Suppressor macrophage (primary cell): ENCODE data around the gene RAB9A.

Source experiments
- DNase-seq, 4 experiments: peaks; one replicate each; pipeline ENCODE4 v3.0.0-alpha.2; 2020 to 2022

The RAB9A gene

DNA sequence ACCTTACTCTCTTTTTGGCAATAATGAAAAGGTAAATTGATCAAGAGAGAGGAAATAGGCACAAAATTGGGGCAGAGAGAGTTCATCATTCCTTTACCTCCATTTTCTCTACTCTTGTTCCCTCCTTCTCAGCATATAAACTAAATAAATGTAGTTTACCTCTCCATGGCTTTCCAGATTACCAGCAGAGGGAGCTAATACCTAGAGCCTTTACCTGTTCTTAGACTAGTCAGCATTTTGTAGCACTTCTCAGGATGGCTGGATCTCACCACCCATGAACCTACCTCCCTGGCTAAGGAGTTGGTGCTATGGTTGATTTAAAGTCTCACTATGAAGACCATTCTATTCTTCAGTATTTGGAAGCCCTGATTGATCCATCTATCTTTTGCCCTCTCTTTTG lies 61.3 kb downstream of the RAB9A start:
- DNase-seq = peak in 2 of 4 experiments; percentile 25 to 30

GRCh38 chrX:13750812-13751211 lies 61.9 kb downstream of the RAB9A start:
- DNase-seq = peak in 1 of 4 experiments; percentile 14

DNA sequence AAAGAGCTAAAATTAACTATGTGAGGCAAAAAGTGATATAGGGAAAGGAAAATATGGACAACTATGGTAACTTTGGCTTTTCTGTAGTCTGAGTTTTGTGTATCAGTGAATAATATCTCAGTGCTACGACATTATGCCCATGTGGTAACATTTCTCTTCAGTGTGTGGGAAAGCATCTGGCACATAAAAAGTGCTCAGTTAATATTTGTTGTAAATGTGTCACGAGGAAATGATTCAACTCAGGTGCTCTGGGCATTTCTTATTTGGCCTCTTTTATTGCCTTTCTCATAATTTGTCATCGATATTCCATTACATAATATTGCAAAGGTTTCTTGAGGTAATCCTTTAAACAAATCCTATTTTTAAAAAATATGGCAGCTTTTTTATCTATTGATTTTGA lies 63.2 kb downstream of the RAB9A start:
- DNase-seq = no peak

- peak; percentile 50 to 60 (median 56) for DNase-seq
Measured at GRCh38 chrX:13752646-13753045, 63.7 kb downstream of the RAB9A start.

DNA sequence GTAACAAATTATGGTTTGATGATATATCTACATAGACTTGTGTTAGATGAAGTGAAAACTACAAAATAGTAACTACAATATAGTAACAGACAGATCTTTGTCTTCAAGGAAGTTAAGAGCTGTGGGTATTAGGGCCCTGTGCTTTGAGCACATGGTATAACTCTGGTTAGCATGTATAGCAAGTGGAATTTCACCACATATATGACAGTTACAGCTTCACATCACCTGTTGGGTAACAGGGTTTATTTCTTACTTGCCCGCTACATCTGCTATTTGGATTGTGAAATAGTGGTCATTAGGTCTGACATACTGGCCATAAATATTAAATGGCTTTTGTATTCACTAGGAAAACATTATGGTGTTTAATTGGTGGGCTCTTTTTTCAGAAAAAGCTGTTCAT lies 65.8 kb downstream of the RAB9A start:
- DNase-seq = peak in 1 of 4 experiments; percentile 37

DNA sequence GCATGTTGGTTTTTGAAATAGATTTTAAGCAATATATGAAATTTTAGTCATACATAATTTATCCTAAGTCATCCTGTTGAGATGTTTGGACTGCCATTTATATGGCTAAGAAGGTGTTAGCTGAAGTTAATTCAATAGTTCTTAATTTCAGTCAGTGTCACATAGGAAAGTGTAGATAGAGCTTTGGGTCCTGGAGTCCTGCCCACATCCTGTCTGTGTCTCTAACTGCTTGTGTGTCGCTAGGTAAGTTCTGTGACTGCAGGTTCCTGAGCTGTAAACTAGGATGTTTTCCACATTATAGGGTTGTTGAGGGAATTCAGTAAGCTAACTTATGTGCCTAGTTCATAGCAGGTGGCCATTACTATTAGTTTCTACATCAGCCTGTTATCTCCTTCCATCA lies 66.3 kb downstream of the RAB9A start:
- no peak for DNase-seq

- no peak for DNase-seq
Measured at GRCh38 chrX:13756381-13756780, 67.5 kb downstream of the RAB9A start.

DNA sequence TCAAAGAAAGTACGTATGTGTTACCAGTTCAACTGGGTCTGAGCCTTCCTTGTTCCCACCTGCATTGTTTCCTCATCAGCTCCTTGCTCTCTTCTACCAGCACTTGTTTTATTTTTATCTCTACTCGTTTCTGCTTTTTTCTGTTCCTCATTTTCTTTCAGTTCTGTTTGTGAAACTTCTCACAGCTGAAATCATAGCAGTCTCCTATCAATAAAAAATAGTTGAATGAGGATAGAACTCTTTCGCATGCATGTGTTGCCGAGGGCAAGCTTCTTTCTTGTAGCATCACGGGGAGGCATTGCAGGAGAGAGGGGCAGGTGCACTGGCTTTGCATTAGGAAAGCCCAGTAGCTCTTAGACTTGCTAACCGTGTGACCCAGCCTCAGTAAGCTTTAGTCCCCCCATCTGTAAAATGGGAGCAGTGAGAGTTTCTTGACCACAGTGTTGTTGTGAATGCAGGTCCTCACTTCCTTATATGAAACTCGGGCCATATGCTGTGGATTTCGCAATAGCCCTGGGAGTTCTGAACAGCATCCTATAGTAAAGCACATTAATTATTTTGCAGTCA lies 70.3 kb downstream of the RAB9A start:
- peak in 3 of 4 experiments; percentile 57 to 69 (median 60) for DNase-seq
